ENCODE results near the gene FCHO2. TPM values are rescaled to one million over a fixed set of nuclear protein-coding genes. Genes with fewer than 3 reads are reported as not detected.

Gene FCHO2
- total RNA-seq, 1 donor from 2014 or later = 2.2 TPM

- no peaks in the 10 kb centered on the region for H3K36me3 Mint-ChIP-seq (ENCODE audit: low read depth)
- peaks cover 4% of the 10 kb centered on the region for H3K27me3 Mint-ChIP-seq (ENCODE audit: insufficient read depth)
- H3K27ac Mint-ChIP-seq = no peak overlapping the region
- H3K4me3 Mint-ChIP-seq = no peak overlapping the region
- DNase-seq (ENCODE audit: low spot score) = no peak
- no peaks in the 10 kb centered on the region for H3K4me1 Mint-ChIP-seq (ENCODE audit: low read depth)
- intact Hi-C loops (cut with micrococcal nuclease) = no loop called here
- H3K9me3 Mint-ChIP-seq = no peaks in the 10 kb centered on the region
Observed at GRCh38 chr5:73045623-73046022, 89.8 kb downstream of the FCHO2 start.

- H3K9me3 Mint-ChIP-seq = no peaks in the 10 kb centered on the region
- no peak for DNase-seq (ENCODE audit: low spot score)
- H3K4me3 Mint-ChIP-seq = no peak overlapping the region
- H3K27me3 Mint-ChIP-seq (ENCODE audit: insufficient read depth) = peaks cover 6% of the 10 kb centered on the region
- H3K4me1 Mint-ChIP-seq (ENCODE audit: low read depth) = no peaks in the 10 kb centered on the region
- intact Hi-C loops (cut with micrococcal nuclease) = no loop called here
- H3K27ac Mint-ChIP-seq = no peak overlapping the region
- no peaks in the 10 kb centered on the region for H3K36me3 Mint-ChIP-seq (ENCODE audit: low read depth)
Observed at GRCh38 chr5:73061593-73061992, 105.8 kb downstream of the FCHO2 start.

GRCh38 chr5:73066466-73066865 is 110.6 kb downstream of the FCHO2 start:
- intact Hi-C loops (cut with micrococcal nuclease) = no loop called here
- Mint-ChIP-seq H3K9me3 (no peaks in the 10 kb centered on the region), H3K36me3 (ENCODE audit: low read depth) (no peaks in the 10 kb centered on the region), H3K27me3 (ENCODE audit: insufficient read depth) (peaks cover 9% of the 10 kb centered on the region), H3K4me3 (no peak overlapping the region), H3K27ac (no peak overlapping the region), H3K4me1 (ENCODE audit: low read depth) (no peaks in the 10 kb centered on the region)
- no peak for DNase-seq (ENCODE audit: low spot score)

- intact Hi-C loops (cut with micrococcal nuclease) = no loop called here
- no peak overlapping the region for H3K4me3 Mint-ChIP-seq
- H3K9me3 Mint-ChIP-seq = no peaks in the 10 kb centered on the region
- H3K36me3 Mint-ChIP-seq (ENCODE audit: low read depth) = no peaks in the 10 kb centered on the region
- H3K4me1 Mint-ChIP-seq (ENCODE audit: low read depth) = no peaks in the 10 kb centered on the region
- H3K27ac Mint-ChIP-seq = no peak overlapping the region
- H3K27me3 Mint-ChIP-seq (ENCODE audit: insufficient read depth) = peaks cover 9% of the 10 kb centered on the region
- DNase-seq (ENCODE audit: low spot score) = no peak
Observed at GRCh38 chr5:73067213-73067612, 111.4 kb downstream of the FCHO2 start.

- H3K9me3 Mint-ChIP-seq = no peaks in the 10 kb centered on the region
- DNase-seq (ENCODE audit: low spot score) = no peak
- H3K4me1 Mint-ChIP-seq (ENCODE audit: low read depth) = no peaks in the 10 kb centered on the region
- H3K27me3 Mint-ChIP-seq (ENCODE audit: insufficient read depth) = peaks cover 13% of the 10 kb centered on the region
- no peaks in the 10 kb centered on the region for H3K36me3 Mint-ChIP-seq (ENCODE audit: low read depth)
- intact Hi-C loops (cut with micrococcal nuclease) = loop anchor here (5.0 kb wide), 1 partner anchor 371 kb away; no protein-coding TSS in a partner anchor
- no peak overlapping the region for H3K27ac Mint-ChIP-seq
- no peak overlapping the region for H3K4me3 Mint-ChIP-seq
Observed at GRCh38 chr5:73081093-73081492, 125.3 kb downstream of the FCHO2 start.

- DNase-seq (ENCODE audit: low spot score) = no peak
- no peaks in the 10 kb centered on the region for H3K36me3 Mint-ChIP-seq (ENCODE audit: low read depth)
- intact Hi-C loops (cut with micrococcal nuclease) = no loop called here
- no peak overlapping the region for H3K27ac Mint-ChIP-seq
- H3K4me3 Mint-ChIP-seq = no peak overlapping the region
- H3K4me1 Mint-ChIP-seq (ENCODE audit: low read depth) = no peaks in the 10 kb centered on the region
- peaks cover 15% of the 10 kb centered on the region for H3K27me3 Mint-ChIP-seq (ENCODE audit: insufficient read depth)
- H3K9me3 Mint-ChIP-seq = no peaks in the 10 kb centered on the region
Observed at GRCh38 chr5:73088026-73088425, 132.2 kb downstream of the FCHO2 start.

- Mint-ChIP-seq H3K9me3 (no peaks in the 10 kb centered on the region), H3K36me3 (ENCODE audit: low read depth) (no peaks in the 10 kb centered on the region), H3K27ac (no peak overlapping the region), H3K4me1 (ENCODE audit: low read depth) (no peaks in the 10 kb centered on the region), H3K27me3 (ENCODE audit: insufficient read depth) (peaks cover 7% of the 10 kb centered on the region), H3K4me3 (no peak overlapping the region)
- intact Hi-C loops (cut with micrococcal nuclease) = no loop called here
- DNase-seq (ENCODE audit: low spot score) = no peak
Observed at GRCh38 chr5:73093943-73094342, 138.1 kb downstream of the FCHO2 start.

GRCh38 chr5:73094415-73094814 is 138.6 kb downstream of the FCHO2 start:
- H3K9me3 Mint-ChIP-seq = no peaks in the 10 kb centered on the region
- H3K27ac Mint-ChIP-seq = no peak overlapping the region
- H3K36me3 Mint-ChIP-seq (ENCODE audit: low read depth) = no peaks in the 10 kb centered on the region
- DNase-seq (ENCODE audit: low spot score) = no peak
- peaks cover 7% of the 10 kb centered on the region for H3K27me3 Mint-ChIP-seq (ENCODE audit: insufficient read depth)
- H3K4me3 Mint-ChIP-seq = no peak overlapping the region
- intact Hi-C loops (cut with micrococcal nuclease) = no loop called here
- no peaks in the 10 kb centered on the region for H3K4me1 Mint-ChIP-seq (ENCODE audit: low read depth)

- Mint-ChIP-seq H3K27ac (no peak overlapping the region), H3K9me3 (no peaks in the 10 kb centered on the region), H3K36me3 (ENCODE audit: low read depth) (no peaks in the 10 kb centered on the region), H3K4me3 (no peak overlapping the region), H3K27me3 (ENCODE audit: insufficient read depth) (peaks cover 7% of the 10 kb centered on the region), H3K4me1 (ENCODE audit: low read depth) (no peaks in the 10 kb centered on the region)
- DNase-seq (ENCODE audit: low spot score) = no peak
- intact Hi-C loops (cut with micrococcal nuclease) = no loop called here
Observed at GRCh38 chr5:73095564-73096238, 139.9 kb downstream of the FCHO2 start.

GRCh38 chr5:73096239-73096575 is 140.4 kb downstream of the FCHO2 start:
- Mint-ChIP-seq H3K27ac (no peak overlapping the region), H3K4me3 (no peak overlapping the region), H3K9me3 (no peaks in the 10 kb centered on the region), H3K4me1 (ENCODE audit: low read depth) (no peaks in the 10 kb centered on the region), H3K36me3 (ENCODE audit: low read depth) (no peaks in the 10 kb centered on the region), H3K27me3 (ENCODE audit: insufficient read depth) (peaks cover 7% of the 10 kb centered on the region)
- intact Hi-C loops (cut with micrococcal nuclease) = no loop called here
- DNase-seq (ENCODE audit: low spot score) = no peak

GRCh38 chr5:73097740-73098139 is 141.9 kb downstream of the FCHO2 start:
- Mint-ChIP-seq H3K36me3 (ENCODE audit: low read depth) (no peaks in the 10 kb centered on the region), H3K27me3 (ENCODE audit: insufficient read depth) (peaks cover 9% of the 10 kb centered on the region), H3K27ac (no peak overlapping the region)

GRCh38 chr5:73100109-73100508 is 144.3 kb downstream of the FCHO2 start:
- Mint-ChIP-seq H3K9me3 (no peaks in the 10 kb centered on the region), H3K36me3 (ENCODE audit: low read depth) (no peaks in the 10 kb centered on the region), H3K27ac (no peak overlapping the region), H3K27me3 (ENCODE audit: insufficient read depth) (peaks cover 8% of the 10 kb centered on the region), H3K4me3 (no peak overlapping the region), H3K4me1 (ENCODE audit: low read depth) (no peaks in the 10 kb centered on the region)
- DNase-seq (ENCODE audit: low spot score) = no peak
- intact Hi-C loops (cut with micrococcal nuclease) = no loop called here

More at GRCh38 chr5:73097740-73098139, 141.9 kb downstream of the FCHO2 start:
- intact Hi-C loops (cut with micrococcal nuclease) = no loop called here
- no peaks in the 10 kb centered on the region for H3K4me1 Mint-ChIP-seq (ENCODE audit: low read depth)
- no peak overlapping the region for H3K4me3 Mint-ChIP-seq
- H3K9me3 Mint-ChIP-seq = no peaks in the 10 kb centered on the region
- no peak for DNase-seq (ENCODE audit: low spot score)

- no peak for DNase-seq (ENCODE audit: low spot score)
- no peak overlapping the region for H3K27ac Mint-ChIP-seq
- intact Hi-C loops (cut with micrococcal nuclease) = no loop called here
- H3K27me3 Mint-ChIP-seq (ENCODE audit: insufficient read depth) = peaks cover 19% of the 10 kb centered on the region
- H3K4me1 Mint-ChIP-seq (ENCODE audit: low read depth) = no peaks in the 10 kb centered on the region
- no peaks in the 10 kb centered on the region for H3K9me3 Mint-ChIP-seq
- no peaks in the 10 kb centered on the region for H3K36me3 Mint-ChIP-seq (ENCODE audit: low read depth)
- H3K4me3 Mint-ChIP-seq = no peak overlapping the region
Observed at GRCh38 chr5:73103870-73104299, 148.0 kb downstream of the FCHO2 start.

- Mint-ChIP-seq H3K27ac (no peak overlapping the region), H3K9me3 (no peaks in the 10 kb centered on the region), H3K4me3 (no peak overlapping the region), H3K4me1 (ENCODE audit: low read depth) (no peaks in the 10 kb centered on the region), H3K36me3 (ENCODE audit: low read depth) (no peaks in the 10 kb centered on the region), H3K27me3 (ENCODE audit: insufficient read depth) (peaks cover 19% of the 10 kb centered on the region)
- DNase-seq (ENCODE audit: low spot score) = no peak
- intact Hi-C loops (cut with micrococcal nuclease) = no loop called here
Observed at GRCh38 chr5:73104326-73104725, 148.5 kb downstream of the FCHO2 start.
